Natural killer cell (primary cell): ENCODE data around the gene PI4KB. TPM values are rescaled to one million over a fixed set of nuclear protein-coding genes. Genes with fewer than 3 reads are reported as not detected.

Experiments used
- ATAC-seq, 3 donors: fragments of 150-1000 bp in 2 of 3; fragments of 200-7000 bp in 1 of 3; cut with Tn5 transposase; 1 replicate in 1 of 3; 2 replicates in 2 of 3; pipeline ENCODE4 v1.10.0; 2021; ENCODE audit warnings: mild to moderate bottlenecking in 2 of 3, moderate library complexity in 2 of 3
- DNase-seq, 2 donors: peaks; one replicate each; pipeline versions ENCODE4 v3.0.0 to v3.0.0-alpha.2; 2013 to 2021; ENCODE audit warnings: mixed read lengths in 1 of 2
- H3K27ac ChIP-seq: one replicate; pipeline ENCODE4 v1.5.1; 2013; ENCODE audit warnings: mild to moderate bottlenecking, low read length
- H3K27me3 ChIP-seq: one replicate; pipeline ENCODE4 v1.6.1; 2013; ENCODE audit warnings: low read length; ENCODE audit not compliant: control insufficient read depth, insufficient read depth
- H3K36me3 ChIP-seq: one replicate; pipeline ENCODE4 v1.6.1; 2013; ENCODE audit warnings: low read length; ENCODE audit not compliant: control insufficient read depth, insufficient read depth
- H3K4me1 ChIP-seq: one replicate; pipeline ENCODE4 v1.6.1; 2013; ENCODE audit warnings: low read length; ENCODE audit not compliant: control insufficient read depth, insufficient read depth
- H3K4me3 ChIP-seq: one replicate; pipeline ENCODE4 v1.5.1; 2013; ENCODE audit warnings: low read length
- H3K9me3 ChIP-seq: one replicate; pipeline ENCODE4 v1.6.1; 2013; ENCODE audit warnings: low read length; ENCODE audit not compliant: control insufficient read depth, insufficient read depth
- H3K27ac Mint-ChIP-seq, 2 donors: one replicate each; pipeline ENCODE4 v1.8.0; 2022; ENCODE audit warnings: mild to moderate bottlenecking in 2 of 2, mixed read lengths in 2 of 2, moderate library complexity in 1 of 2
- H3K27me3 Mint-ChIP-seq, 2 donors: one replicate each; pipeline ENCODE4 v1.8.0; 2022; ENCODE audit warnings: low read depth in 2 of 2, mixed read lengths in 2 of 2
- H3K36me3 Mint-ChIP-seq: one replicate; pipeline ENCODE4 v1.8.0; 2022; ENCODE audit warnings: mixed read lengths
- H3K4me1 Mint-ChIP-seq, 2 donors: one replicate each; pipeline ENCODE4 v1.8.0; 2022; ENCODE audit warnings: mixed read lengths in 2 of 2
- H3K4me3 Mint-ChIP-seq: one replicate; pipeline ENCODE4 v1.8.0; 2022; ENCODE audit warnings: mild to moderate bottlenecking, moderate library complexity, mixed read lengths
- H3K9me3 Mint-ChIP-seq, 2 donors: one replicate each; pipeline ENCODE4 v1.8.0; 2022; ENCODE audit warnings: mixed read lengths in 2 of 2
- WGBS: methylation state at CpG from one replicate; pipeline ENCODE4 v1.1.7; 2013; ENCODE audit warnings: missing lambda C conversion rate; ENCODE audit not compliant: insufficient coverage; 5-methylcytosine and 5-hydroxymethylcytosine counted together
- intact Hi-C: fragments of 100-400 bp; cut with micrococcal nuclease; formaldehyde crosslinking; loops from one replicate; pipeline ENCODE4 v1.14.2; 2022
- total RNA-seq, 4 donors: library from RNA; stranded (reverse); fragments of 120-200 nt in 1 of 4; gene quantifications; one replicate each; pipeline versions ENCODE4 v1.2.3 to v1.2.4, GENCODE V29; 2013 to 2022
- TF ChIP-seq, protein P1 (sequence below): fragments of 200-600 bp; IDR thresholded peaks from one replicate; pipeline ENCODE4 v1.8.0; 2022; ENCODE audit warnings: antibody characterized with exemption

Gene PI4KB
- total RNA-seq, 3 donors from 2014 or later (not counting 1 experiment from before 2014, with no cell fraction given): 68.2 to 99.3 (median 95.0) TPM

DNA sequence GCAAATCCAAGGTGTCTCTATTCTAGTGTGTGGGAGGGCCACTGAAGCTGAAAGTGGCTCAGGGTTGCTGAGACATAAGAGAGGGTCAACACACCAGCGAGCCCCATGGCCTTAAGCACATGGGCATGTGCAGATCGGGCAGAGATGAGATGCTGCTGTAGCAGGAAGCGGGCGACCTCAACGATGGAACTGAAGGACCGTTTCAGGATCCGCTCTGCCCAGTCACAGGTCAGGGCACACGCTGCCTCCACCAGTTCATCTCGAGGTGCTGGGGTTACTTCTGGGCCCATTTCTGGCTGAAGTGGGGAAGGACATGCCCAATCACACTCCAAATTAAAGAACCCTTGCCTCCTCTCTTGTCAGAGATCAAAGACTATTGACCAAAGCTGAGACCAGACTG lies 16.4 kb upstream of the PI4KB start:
- 78% methylated on average over 9 of the region's 9 CpGs for WGBS
- H3K9me3 ChIP-seq: no peaks in the 10 kb centered on the region
- H3K27ac ChIP-seq: no peak overlapping the region
- intact Hi-C loops: loop anchor here (10.0 kb wide), 1 partner anchor 249 kb away; no protein-coding TSS in a partner anchor
- Mint-ChIP-seq H3K4me3 (no peak overlapping the region), H3K9me3 (no peaks in the 10 kb centered on the region), H3K36me3 (peaks cover 10% of the 10 kb centered on the region), H3K27ac (peak overlapping the region; percentile 71 to 100), H3K27me3 (no peaks in the 10 kb centered on the region), H3K4me1 (peaks cover 32 to 41% of the 10 kb centered on the region in 2 donors)
- TF ChIP-seq, protein P1, sequence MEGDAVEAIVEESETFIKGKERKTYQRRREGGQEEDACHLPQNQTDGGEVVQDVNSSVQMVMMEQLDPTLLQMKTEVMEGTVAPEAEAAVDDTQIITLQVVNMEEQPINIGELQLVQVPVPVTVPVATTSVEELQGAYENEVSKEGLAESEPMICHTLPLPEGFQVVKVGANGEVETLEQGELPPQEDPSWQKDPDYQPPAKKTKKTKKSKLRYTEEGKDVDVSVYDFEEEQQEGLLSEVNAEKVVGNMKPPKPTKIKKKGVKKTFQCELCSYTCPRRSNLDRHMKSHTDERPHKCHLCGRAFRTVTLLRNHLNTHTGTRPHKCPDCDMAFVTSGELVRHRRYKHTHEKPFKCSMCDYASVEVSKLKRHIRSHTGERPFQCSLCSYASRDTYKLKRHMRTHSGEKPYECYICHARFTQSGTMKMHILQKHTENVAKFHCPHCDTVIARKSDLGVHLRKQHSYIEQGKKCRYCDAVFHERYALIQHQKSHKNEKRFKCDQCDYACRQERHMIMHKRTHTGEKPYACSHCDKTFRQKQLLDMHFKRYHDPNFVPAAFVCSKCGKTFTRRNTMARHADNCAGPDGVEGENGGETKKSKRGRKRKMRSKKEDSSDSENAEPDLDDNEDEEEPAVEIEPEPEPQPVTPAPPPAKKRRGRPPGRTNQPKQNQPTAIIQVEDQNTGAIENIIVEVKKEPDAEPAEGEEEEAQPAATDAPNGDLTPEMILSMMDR: no peak
- no peaks in the 10 kb centered on the region for H3K27me3 ChIP-seq
- H3K4me3 ChIP-seq: no peak overlapping the region
- ATAC-seq (no peak), DNase-seq (no peak)
- H3K4me1 ChIP-seq: peaks cover 16% of the 10 kb centered on the region
- peaks cover 38% of the 10 kb centered on the region for H3K36me3 ChIP-seq

DNA sequence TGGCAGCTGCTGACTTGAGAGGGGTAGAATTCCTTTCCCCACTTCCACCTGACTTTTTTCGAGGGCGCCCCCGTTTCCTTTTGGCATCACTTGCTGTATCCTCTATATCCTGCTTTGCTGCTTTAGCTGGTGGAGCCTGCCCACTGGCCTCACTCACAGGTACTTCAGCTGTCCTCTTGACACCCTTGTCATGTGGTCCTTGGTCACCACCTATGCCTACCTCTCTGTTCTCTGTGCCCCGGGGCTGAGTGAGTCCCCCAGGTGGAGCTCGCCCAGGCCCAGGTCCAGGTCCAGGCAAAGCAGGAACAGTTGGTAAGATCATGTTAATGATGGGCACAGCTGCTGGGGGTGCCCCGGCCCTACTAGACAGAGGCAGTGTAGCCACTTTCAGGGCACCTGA lies 15.4 kb upstream of the PI4KB start:
- ATAC-seq: no peak
- H3K9me3 Mint-ChIP-seq: no peaks in the 10 kb centered on the region
- peaks cover 10% of the 10 kb centered on the region for H3K36me3 Mint-ChIP-seq
- no peaks in the 10 kb centered on the region for H3K27me3 ChIP-seq
- no peak overlapping the region for H3K4me3 ChIP-seq
- H3K27ac ChIP-seq: no peak overlapping the region
- H3K9me3 ChIP-seq: no peaks in the 10 kb centered on the region
- 94% methylated on average over 6 of the region's 6 CpGs for WGBS
- no peak for DNase-seq
- peaks cover 13% of the 10 kb centered on the region for H3K4me1 ChIP-seq
- peaks cover 38% of the 10 kb centered on the region for H3K36me3 ChIP-seq
- peaks cover 29 to 37% of the 10 kb centered on the region in 2 donors for H3K4me1 Mint-ChIP-seq
- peak overlapping the region; percentile 71 to 100 for H3K27ac Mint-ChIP-seq
- H3K27me3 Mint-ChIP-seq: no peaks in the 10 kb centered on the region
- no peak overlapping the region for H3K4me3 Mint-ChIP-seq
- TF ChIP-seq, protein P1: no peak
- intact Hi-C loops: loop anchor here (10.0 kb wide), 1 partner anchor 248 kb away; no protein-coding TSS in a partner anchor

DNA sequence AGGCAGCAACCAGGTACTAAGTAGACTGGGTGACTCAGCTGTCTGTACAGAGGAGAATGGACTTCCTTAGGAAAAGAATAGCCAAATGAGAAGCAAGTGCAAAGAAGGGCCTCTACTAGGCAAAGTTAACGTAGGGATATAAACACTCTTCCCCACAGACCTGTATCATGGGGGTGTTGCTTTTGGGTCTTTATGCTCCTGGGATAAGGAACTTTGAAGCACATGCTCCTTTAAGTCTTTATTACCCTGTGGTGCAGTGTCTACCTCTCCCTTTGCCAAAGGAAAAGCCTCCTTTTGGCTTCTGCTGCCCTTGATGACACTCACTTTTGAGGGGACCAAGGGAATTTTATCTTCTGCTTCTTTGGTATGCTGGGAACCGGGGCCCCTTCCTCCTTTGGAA lies 14.8 kb upstream of the PI4KB start:
- 94% methylated on average over 1 of the region's 2 CpGs for WGBS
- ATAC-seq: no peak
- H3K9me3 ChIP-seq: no peaks in the 10 kb centered on the region
- Mint-ChIP-seq H3K4me3 (no peak overlapping the region), H3K4me1 (peaks cover 23 to 32% of the 10 kb centered on the region in 2 donors), H3K9me3 (no peaks in the 10 kb centered on the region), H3K27ac (peak overlapping the region; percentile 71 to 100), H3K27me3 (no peaks in the 10 kb centered on the region), H3K36me3 (peaks cover 10% of the 10 kb centered on the region)
- H3K4me3 ChIP-seq: no peak overlapping the region
- no peaks in the 10 kb centered on the region for H3K27me3 ChIP-seq
- H3K36me3 ChIP-seq: peaks cover 38% of the 10 kb centered on the region
- H3K4me1 ChIP-seq: peaks cover 11% of the 10 kb centered on the region
- TF ChIP-seq, protein P1: no peak
- no peak for DNase-seq
- H3K27ac ChIP-seq: no peak overlapping the region
- intact Hi-C loops: loop anchor here (10.0 kb wide), 1 partner anchor 247 kb away; no protein-coding TSS in a partner anchor
